HepG2 (cell line): ENCODE data around the gene TXNDC9. TPM values are rescaled to one million over a fixed set of nuclear protein-coding genes. Genes with fewer than 3 reads are reported as not detected.

Experiments
- BORCS8-MEF2B ChIP-seq: sonication (generic); formaldehyde crosslinking; IDR thresholded peaks from 2 replicates; pipeline ENCODE4 v1.8.0; 2022; ENCODE audit warnings: mild to moderate bottlenecking, missing genetic modification reagents
- HDAC6 ChIP-seq: fragments of 200-600 bp; sonication (generic); IDR thresholded peaks from 2 replicates; pipeline ENCODE4 v1.7.0; 2017; ENCODE audit warnings: mild to moderate bottlenecking, antibody characterized with exemption, low read length, low read depth
- NFAT5 ChIP-seq: sonication (generic); formaldehyde crosslinking; IDR thresholded peaks from 2 replicates; pipeline ENCODE4 v1.4.0; 2020; ENCODE audit warnings: missing genetic modification reagents
- REXO4 ChIP-seq: sonication (generic); formaldehyde crosslinking; IDR thresholded peaks from 2 replicates; pipeline ENCODE4 v1.8.0; 2022; ENCODE audit warnings: missing genetic modification reagents, mild to moderate bottlenecking, borderline replicate concordance
- SOX6 ChIP-seq, 2 experiments: fragments of 450-650 bp in 1 of 2; sonication (generic) in 1 of 2; formaldehyde crosslinking in 1 of 2; IDR thresholded peaks; 2 replicates each; pipeline versions ENCODE4 v1.4.0 to v1.6.1; 2017 to 2020; ENCODE audit warnings: antibody characterized with exemption in 1 of 2, mild to moderate bottlenecking in 1 of 2, missing genetic modification reagents in 1 of 2
- ZBED4 ChIP-seq: sonication (generic); formaldehyde crosslinking; IDR thresholded peaks from 2 replicates; pipeline ENCODE4 v1.4.0; 2020; ENCODE audit warnings: missing genetic modification reagents, borderline replicate concordance
- ZNF441 ChIP-seq: sonication (generic); formaldehyde crosslinking; IDR thresholded peaks from 2 replicates; pipeline ENCODE4 v1.7.0; 2021; ENCODE audit warnings: missing genetic modification reagents, borderline replicate concordance
- ZNF781 ChIP-seq: sonication (generic); formaldehyde crosslinking; IDR thresholded peaks from 2 replicates; pipeline ENCODE4 v1.5.1; 2020; ENCODE audit warnings: borderline replicate concordance, mild to moderate bottlenecking, missing genetic modification reagents; ENCODE audit errors: not compliant biosample characterization
- polyA plus RNA-seq, 8 experiments: library from polyadenylated mRNA; depleted of rRNA in 3 of 8; stranded (reverse) in 7 of 8; unstranded in 1 of 8; fragments of >200 nt; fragmentation: Illumina TruSeq in 4 of 8; extraction: Trizol in 4 of 8; gene quantifications; 2 replicates each; pipeline versions ENCODE4 v1.2.1 to v1.2.3, GENCODE V29; 2011 to 2016; ENCODE audit warnings: low read depth in 4 of 8, missing spikeins in 1 of 8, mixed read lengths in 1 of 8; ENCODE audit not compliant: insufficient read depth in 1 of 8
- total RNA-seq, 5 experiments: library from RNA; depleted of rRNA; stranded (reverse); fragments of >200 nt; fragmentation: Illumina TruSeq; extraction: Trizol; gene quantifications; 2 replicates each; pipeline ENCODE4 v1.2.3, GENCODE V29; 2016; ENCODE audit warnings: low read depth in 1 of 5
- TF ChIP-seq, protein P1 (sequence below): sonication (generic); formaldehyde crosslinking; IDR thresholded peaks from 2 replicates; pipeline ENCODE4 v1.4.0; 2020; ENCODE audit warnings: missing genetic modification reagents
- TF ChIP-seq, protein P2 (sequence below): sonication (generic); formaldehyde crosslinking; IDR thresholded peaks from 2 replicates; pipeline ENCODE4 v1.4.0; 2020; ENCODE audit warnings: missing genetic modification reagents, borderline replicate concordance

The TXNDC9 gene
- total and polyA plus RNA-seq, 2 of the 13 experiments (the other 11 are each of a cell fraction or from before 2014, with no cell fraction given), result 35.2 to 94.6 TPM

GRCh38 chr2:99335911-99336803, at the start of gene TXNDC9 (continued):
- TF ChIP-seq, protein P1, sequence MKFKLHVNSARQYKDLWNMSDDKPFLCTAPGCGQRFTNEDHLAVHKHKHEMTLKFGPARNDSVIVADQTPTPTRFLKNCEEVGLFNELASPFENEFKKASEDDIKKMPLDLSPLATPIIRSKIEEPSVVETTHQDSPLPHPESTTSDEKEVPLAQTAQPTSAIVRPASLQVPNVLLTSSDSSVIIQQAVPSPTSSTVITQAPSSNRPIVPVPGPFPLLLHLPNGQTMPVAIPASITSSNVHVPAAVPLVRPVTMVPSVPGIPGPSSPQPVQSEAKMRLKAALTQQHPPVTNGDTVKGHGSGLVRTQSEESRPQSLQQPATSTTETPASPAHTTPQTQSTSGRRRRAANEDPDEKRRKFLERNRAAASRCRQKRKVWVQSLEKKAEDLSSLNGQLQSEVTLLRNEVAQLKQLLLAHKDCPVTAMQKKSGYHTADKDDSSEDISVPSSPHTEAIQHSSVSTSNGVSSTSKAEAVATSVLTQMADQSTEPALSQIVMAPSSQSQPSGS, result peak; percentile 93; the same call in 1 of the 2 replicates
- TF ChIP-seq ZNF441 (CRISPR knock-in tag), result peak; percentile 42; the same call in 1 of the 2 replicates
- TF ChIP-seq, protein P2, sequence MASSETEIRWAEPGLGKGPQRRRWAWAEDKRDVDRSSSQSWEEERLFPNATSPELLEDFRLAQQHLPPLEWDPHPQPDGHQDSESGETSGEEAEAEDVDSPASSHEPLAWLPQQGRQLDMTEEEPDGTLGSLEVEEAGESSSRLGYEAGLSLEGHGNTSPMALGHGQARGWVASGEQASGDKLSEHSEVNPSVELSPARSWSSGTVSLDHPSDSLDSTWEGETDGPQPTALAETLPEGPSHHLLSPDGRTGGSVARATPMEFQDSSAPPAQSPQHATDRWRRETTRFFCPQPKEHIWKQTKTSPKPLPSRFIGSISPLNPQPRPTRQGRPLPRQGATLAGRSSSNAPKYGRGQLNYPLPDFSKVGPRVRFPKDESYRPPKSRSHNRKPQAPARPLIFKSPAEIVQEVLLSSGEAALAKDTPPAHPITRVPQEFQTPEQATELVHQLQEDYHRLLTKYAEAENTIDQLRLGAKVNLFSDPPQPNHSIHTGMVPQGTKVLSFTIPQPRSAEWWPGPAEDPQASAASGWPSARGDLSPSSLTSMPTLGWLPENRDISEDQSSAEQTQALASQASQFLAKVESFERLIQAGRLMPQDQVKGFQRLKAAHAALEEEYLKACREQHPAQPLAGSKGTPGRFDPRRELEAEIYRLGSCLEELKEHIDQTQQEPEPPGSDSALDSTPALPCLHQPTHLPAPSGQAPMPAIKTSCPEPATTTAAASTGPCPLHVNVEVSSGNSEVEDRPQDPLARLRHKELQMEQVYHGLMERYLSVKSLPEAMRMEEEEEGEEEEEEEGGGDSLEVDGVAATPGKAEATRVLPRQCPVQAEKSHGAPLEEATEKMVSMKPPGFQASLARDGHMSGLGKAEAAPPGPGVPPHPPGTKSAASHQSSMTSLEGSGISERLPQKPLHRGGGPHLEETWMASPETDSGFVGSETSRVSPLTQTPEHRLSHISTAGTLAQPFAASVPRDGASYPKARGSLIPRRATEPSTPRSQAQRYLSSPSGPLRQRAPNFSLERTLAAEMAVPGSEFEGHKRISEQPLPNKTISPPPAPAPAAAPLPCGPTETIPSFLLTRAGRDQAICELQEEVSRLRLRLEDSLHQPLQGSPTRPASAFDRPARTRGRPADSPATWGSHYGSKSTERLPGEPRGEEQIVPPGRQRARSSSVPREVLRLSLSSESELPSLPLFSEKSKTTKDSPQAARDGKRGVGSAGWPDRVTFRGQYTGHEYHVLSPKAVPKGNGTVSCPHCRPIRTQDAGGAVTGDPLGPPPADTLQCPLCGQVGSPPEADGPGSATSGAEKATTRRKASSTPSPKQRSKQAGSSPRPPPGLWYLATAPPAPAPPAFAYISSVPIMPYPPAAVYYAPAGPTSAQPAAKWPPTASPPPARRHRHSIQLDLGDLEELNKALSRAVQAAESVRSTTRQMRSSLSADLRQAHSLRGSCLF (CRISPR knock-in tag), result peak; percentile 67; the same call in 1 of the 2 replicates
- TF ChIP-seq HDAC6, result no peak
- no peak for TF ChIP-seq NFAT5 (CRISPR knock-in tag)
- peak; percentile 90 for TF ChIP-seq ZBED4 (CRISPR knock-in tag)
- TF ChIP-seq ZNF781 (CRISPR knock-in tag), result peak; percentile 55
- no peak for TF ChIP-seq SOX6 (IDR thresholded peaks at IDR 0.05)
- peak; percentile 75 for TF ChIP-seq SOX6 (CRISPR knock-in tag; IDR thresholded peaks at IDR 0.05)
- TF ChIP-seq REXO4 (CRISPR knock-in tag), result no peak
- TF ChIP-seq BORCS8-MEF2B (CRISPR knock-in tag), result peak; percentile 80
